Erythroblast (primary cell): ENCODE results near the gene HRAS.

Source experiments
- GATA1 ChIP-seq: IDR thresholded peaks from 2 replicates; pipeline ENCODE4 v1.6.1; 2011; ENCODE audit warnings: low read depth, mild to moderate bottlenecking, control low read depth, low read length, moderate library complexity
- POLR2A ChIP-seq: IDR thresholded peaks from 2 replicates; pipeline ENCODE4 v1.6.1; 2011; ENCODE audit warnings: mild to moderate bottlenecking, low read length

DNA sequence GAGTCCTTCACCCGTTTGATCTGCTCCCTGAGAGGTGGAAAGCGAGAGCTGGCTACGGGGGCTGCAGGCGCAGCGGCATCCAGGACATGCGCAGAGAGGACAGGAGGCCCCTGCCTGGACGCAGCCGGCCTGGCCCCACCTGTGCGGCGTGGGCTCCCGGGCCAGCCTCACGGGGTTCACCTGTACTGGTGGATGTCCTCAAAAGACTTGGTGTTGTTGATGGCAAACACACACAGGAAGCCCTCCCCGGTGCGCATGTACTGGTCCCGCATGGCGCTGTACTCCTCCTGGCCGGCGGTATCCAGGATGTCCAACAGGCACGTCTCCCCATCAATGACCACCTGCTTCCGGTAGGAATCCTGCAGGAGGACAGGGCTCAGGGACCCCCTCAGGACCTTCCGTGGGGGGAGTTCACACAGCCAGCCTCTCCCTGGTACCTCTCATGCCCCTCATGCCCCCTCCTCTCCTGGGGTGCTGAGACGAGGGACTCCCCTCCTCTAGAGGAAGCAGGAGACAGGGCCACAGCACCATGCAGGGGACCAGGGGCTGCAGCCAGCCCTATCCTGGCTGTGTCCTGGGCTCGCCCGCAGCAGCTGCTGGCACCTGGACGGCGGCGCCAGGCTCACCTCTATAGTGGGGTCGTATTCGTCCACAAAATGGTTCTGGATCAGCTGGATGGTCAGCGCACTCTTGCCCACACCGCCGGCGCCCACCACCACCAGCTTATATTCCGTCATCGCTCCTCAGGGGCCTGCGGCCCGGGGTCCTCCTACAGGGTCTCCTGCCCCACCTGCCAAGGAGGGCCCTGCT, 1.6 kb downstream of the HRAS start:
- TF ChIP-seq POLR2A = no peak
- no peak for TF ChIP-seq GATA1
